ENCODE measurements around the gene ASCL5.

DNA sequence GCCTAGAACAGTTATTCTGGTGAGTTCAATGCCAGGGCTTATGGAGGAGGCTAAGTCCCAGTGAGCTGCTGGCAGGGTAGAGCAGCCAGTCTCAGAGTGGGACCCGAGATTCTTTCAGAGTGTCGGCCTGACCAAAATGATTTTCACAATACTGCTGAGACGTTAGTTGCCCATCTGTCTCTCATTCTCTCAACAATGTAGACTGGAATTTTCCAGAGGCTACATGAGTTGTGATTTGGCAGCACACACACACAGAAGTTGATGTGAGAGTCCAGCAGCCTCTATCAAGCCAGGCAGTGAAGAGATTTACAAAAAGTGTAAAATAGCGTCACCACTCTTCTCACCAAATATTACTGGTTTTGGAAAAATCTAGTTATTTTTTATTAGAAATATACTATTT lies 36.4 kb downstream of the ASCL5 start:
- TF ChIP-seq, protein P1, sequence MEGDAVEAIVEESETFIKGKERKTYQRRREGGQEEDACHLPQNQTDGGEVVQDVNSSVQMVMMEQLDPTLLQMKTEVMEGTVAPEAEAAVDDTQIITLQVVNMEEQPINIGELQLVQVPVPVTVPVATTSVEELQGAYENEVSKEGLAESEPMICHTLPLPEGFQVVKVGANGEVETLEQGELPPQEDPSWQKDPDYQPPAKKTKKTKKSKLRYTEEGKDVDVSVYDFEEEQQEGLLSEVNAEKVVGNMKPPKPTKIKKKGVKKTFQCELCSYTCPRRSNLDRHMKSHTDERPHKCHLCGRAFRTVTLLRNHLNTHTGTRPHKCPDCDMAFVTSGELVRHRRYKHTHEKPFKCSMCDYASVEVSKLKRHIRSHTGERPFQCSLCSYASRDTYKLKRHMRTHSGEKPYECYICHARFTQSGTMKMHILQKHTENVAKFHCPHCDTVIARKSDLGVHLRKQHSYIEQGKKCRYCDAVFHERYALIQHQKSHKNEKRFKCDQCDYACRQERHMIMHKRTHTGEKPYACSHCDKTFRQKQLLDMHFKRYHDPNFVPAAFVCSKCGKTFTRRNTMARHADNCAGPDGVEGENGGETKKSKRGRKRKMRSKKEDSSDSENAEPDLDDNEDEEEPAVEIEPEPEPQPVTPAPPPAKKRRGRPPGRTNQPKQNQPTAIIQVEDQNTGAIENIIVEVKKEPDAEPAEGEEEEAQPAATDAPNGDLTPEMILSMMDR (IDR thresholded peaks at IDR 0.05), result no peak
- TF ChIP-seq POLR2A (IDR thresholded peaks at IDR 0.05), result no peak

All from adrenal gland (tissue), 5 donors.